ENCODE results near the gene BRIX1. TPM values are rescaled to one million over a fixed set of nuclear protein-coding genes. Genes with fewer than 3 reads are reported as not detected.

The BRIX1 gene
- total RNA-seq, 2 donors from 2014 or later = 62.2 to 73.9 TPM

Other genes starting within 250 kb of the BRIX1 start
- under 1 TPM; 0.25 to 0.32 TPM for gene TTC23L, start 76.5 kb upstream of the BRIX1 start, total RNA-seq
- 10 to 100 TPM; 36.8 to 42.6 TPM for gene RAD1, start 207 bp upstream of the BRIX1 start, total RNA-seq
- 10 to 100 TPM; 56.6 to 83.9 TPM for gene DNAJC21, start 13.8 kb downstream of the BRIX1 start, total RNA-seq
- not detected for gene AGXT2, start 132.2 kb downstream of the BRIX1 start, total RNA-seq